Measurements from ENCODE around the gene CP.
"Not testable (repeated sequence)": the region's sequence is repeated elsewhere in the genome, so short reads cannot be mapped to it uniquely, and the experiment has no call there.

Gene CP

GRCh38 chr3:149227591-149228268, 6.1 kb upstream of the CP start:
- DNase-seq (ENCODE audit: low read depth in 2 of 2), result no peak

GRCh38 chr3:149226776-149227175, 5.1 kb upstream of the CP start:
- DNase-seq (ENCODE audit: low read depth in 2 of 2), result no peak

- DNase-seq (ENCODE audit: low read depth in 2 of 2), result no peak
These were observed 3.3 kb upstream of the CP start for GRCh38 chr3:149224736-149225594.

- no peak for DNase-seq (ENCODE audit: low read depth in 2 of 2)
These were observed 1.8 kb upstream of the CP start for GRCh38 chr3:149223461-149223820.

GRCh38 chr3:149219380-149220121, 2.1 kb downstream of the CP start:
- DNase-seq (ENCODE audit: low read depth in 2 of 2), result not testable (repeated sequence)

- DNase-seq (ENCODE audit: low read depth in 2 of 2), result no peak
These were observed 4.3 kb downstream of the CP start for GRCh38 chr3:149217347-149217746.

GRCh38 chr3:149216193-149216869, 5.3 kb downstream of the CP start:
- no peak for DNase-seq (ENCODE audit: low read depth in 2 of 2)

GRCh38 chr3:149215515-149215914, 6.1 kb downstream of the CP start:
- no peak for DNase-seq (ENCODE audit: low read depth in 2 of 2)

- DNase-seq (ENCODE audit: low read depth in 2 of 2), result no peak
These were observed 6.9 kb downstream of the CP start for GRCh38 chr3:149214702-149215101.

- no peak for DNase-seq (ENCODE audit: low read depth in 2 of 2)
These were observed 9.2 kb downstream of the CP start for GRCh38 chr3:149212386-149212785.

GRCh38 chr3:149209431-149209830, 12.2 kb downstream of the CP start:
- DNase-seq (ENCODE audit: low read depth in 2 of 2), result no peak

GRCh38 chr3:149207475-149207874, 14.2 kb downstream of the CP start:
- no peak for DNase-seq (ENCODE audit: low read depth in 2 of 2)

- DNase-seq (ENCODE audit: low read depth in 2 of 2), result no peak
These were observed 17.1 kb downstream of the CP start for GRCh38 chr3:149204390-149204991.

- DNase-seq (ENCODE audit: low read depth in 2 of 2), result no peak
These were observed 17.9 kb downstream of the CP start for GRCh38 chr3:149203758-149204157.

- DNase-seq (ENCODE audit: low read depth in 2 of 2), result no peak
These were observed 22.2 kb downstream of the CP start for GRCh38 chr3:149199474-149199873.

- no peak for DNase-seq (ENCODE audit: low read depth in 2 of 2)
These were observed 23.0 kb downstream of the CP start for GRCh38 chr3:149198611-149199010.

GRCh38 chr3:149197669-149198068, 24.0 kb downstream of the CP start:
- DNase-seq (ENCODE audit: low read depth in 2 of 2), result no peak

GRCh38 chr3:149196805-149197592, 24.6 kb downstream of the CP start:
- DNase-seq (ENCODE audit: low read depth in 2 of 2), result not testable (repeated sequence)

- DNase-seq (ENCODE audit: low read depth in 2 of 2), result no peak
These were observed 26.4 kb downstream of the CP start for GRCh38 chr3:149195221-149195620.

GRCh38 chr3:149188494-149188893, 33.1 kb downstream of the CP start:
- DNase-seq (ENCODE audit: low read depth in 2 of 2), result no peak

GRCh38 chr3:149186721-149187120, 34.9 kb downstream of the CP start:
- no peak for DNase-seq (ENCODE audit: low read depth in 2 of 2)

All from stimulated activated CD8-positive, alpha-beta memory T cell treated with anti-CD3 and anti-CD28 coated beads, Interleukin-2, amount 100 ng/mL, for 48 hours (primary cell).